H1 (cell line): Measurements from ENCODE around the gene PNMA1. TPM values are rescaled to one million over a fixed set of nuclear protein-coding genes. Genes with fewer than 3 reads are reported as not detected.

Experiments
- CTCF ChIA-PET: fragments of 300-600 bp; sonication (Branson Sonifier 250); formaldehyde crosslinking; loops from one replicate; lab custom pipeline; 2021; ENCODE audit not compliant: partially characterized antibody; lab: Charles Lee
- POLR2A ChIA-PET: fragments of 300-600 bp; sonication (Branson Sonifier 250); formaldehyde crosslinking; loops from one replicate; lab custom pipeline; 2021; ENCODE audit warnings: inconsistent platforms; ENCODE audit not compliant: partially characterized antibody; lab: Charles Lee
- DNase-seq, 2 experiments: peaks; one replicate each; pipeline versions ENCODE4 v3.0.0 to v3.0.0-alpha.2; 2010 to 2022; ENCODE audit warnings: low spot score in 2 of 2, low read depth in 1 of 2, mixed read lengths in 1 of 2
- FAIRE-seq: peaks from 2 replicates; lab custom pipeline; 2011; peaks lifted over from hg19 to GRCh38; lab: Jason Lieb, UNC
- H2AFZ ChIP-seq: 2 replicates; pipeline ENCODE4 v1.8.1; 2012; ENCODE audit warnings: low read length, inconsistent platforms
- H2AK5ac ChIP-seq: 2 replicates; pipeline ENCODE4 v1.6.1; 2013; ENCODE audit warnings: low read depth, low read length
- H2BK120ac ChIP-seq: replicated peaks from 2 replicates; pipeline ENCODE3; 2013; ENCODE audit warnings: low read depth, low read length, inconsistent platforms
- H2BK12ac ChIP-seq: 2 replicates; pipeline ENCODE4 v1.6.1; 2013; ENCODE audit warnings: low read depth, low read length
- H2BK15ac ChIP-seq: 2 replicates; pipeline ENCODE4 v1.6.1; 2013; ENCODE audit warnings: low read length
- H2BK20ac ChIP-seq: 2 replicates; pipeline ENCODE4 v1.6.1; 2013; ENCODE audit warnings: low read length
- H2BK5ac ChIP-seq: 2 replicates; pipeline ENCODE4 v1.6.1; 2013; ENCODE audit warnings: low read depth, low read length
- H3K14ac ChIP-seq: 2 replicates; pipeline ENCODE4 v1.6.1; 2013; ENCODE audit warnings: inconsistent platforms; ENCODE audit not compliant: insufficient read length
- H3K18ac ChIP-seq: 2 replicates; pipeline ENCODE4 v1.6.1; 2013; ENCODE audit warnings: low read length; ENCODE audit errors: extremely low read depth
- H3K23ac ChIP-seq: 2 replicates; pipeline ENCODE4 v1.6.1; 2013; ENCODE audit warnings: inconsistent platforms; ENCODE audit not compliant: insufficient read length
- H3K23me2 ChIP-seq: 2 replicates; pipeline ENCODE4 v1.6.1; 2013; ENCODE audit warnings: low read depth, low read length
- H3K27ac ChIP-seq: 2 replicates; pipeline ENCODE4 v1.6.1; 2011; ENCODE audit warnings: low read depth, low read length, inconsistent platforms
- H3K27me3 ChIP-seq, 4 experiments: replicated peaks in 1 of 4; 1 replicate in 1 of 4; 2 replicates in 3 of 4; pipeline versions ENCODE4 v1.6.1 to v1.8.1; 2011 to 2013; ENCODE audit warnings: low read length in 3 of 4, mild to moderate bottlenecking in 3 of 4, inconsistent platforms in 2 of 4, mixed read lengths in 2 of 4, moderate library complexity in 1 of 4; ENCODE audit not compliant: control insufficient read depth in 3 of 4, insufficient read depth in 3 of 4; ENCODE audit errors: extremely low read depth in 1 of 4
- H3K36me3 ChIP-seq, 4 experiments: 2 replicates each; pipeline versions ENCODE4 v1.6.1 to v1.8.1; 2011 to 2013; ENCODE audit warnings: mild to moderate bottlenecking in 4 of 4, low read length in 3 of 4, moderate library complexity in 2 of 4, control low read depth in 1 of 4, inconsistent platforms in 1 of 4; ENCODE audit not compliant: insufficient read depth in 4 of 4, control insufficient read depth in 2 of 4
- H3K4ac ChIP-seq: replicated peaks from 2 replicates; pipeline ENCODE3; 2013; ENCODE audit warnings: low read length, low read depth, mixed read lengths, inconsistent platforms; ENCODE audit not compliant: insufficient read length
- H3K4me1 ChIP-seq, 4 experiments: replicated peaks in 1 of 4; 1 replicate in 1 of 4; 2 replicates in 3 of 4; pipeline versions ENCODE4 v1.6.1 to v1.8.1; 2011 to 2013; ENCODE audit warnings: low read length in 3 of 4, inconsistent platforms in 2 of 4, mixed read lengths in 1 of 4; ENCODE audit not compliant: insufficient read depth in 4 of 4, control insufficient read depth in 3 of 4
- H3K4me2 ChIP-seq, 2 experiments: 2 replicates each; pipeline versions ENCODE4 v1.6.1 to v1.8.1; 2011 to 2013; ENCODE audit warnings: low read depth in 2 of 2, low read length in 2 of 2, control low read depth in 1 of 2, inconsistent platforms in 1 of 2, mild to moderate bottlenecking in 1 of 2; ENCODE audit not compliant: insufficient read depth in 1 of 2
- H3K4me3 ChIP-seq, 4 experiments: fragments of 200-600, 300-600 bp in 1 of 4; sonication (generic), shearing (Covaris generic), sonication (Bioruptor Twin) in 1 of 4; 2 replicates each; pipeline versions ENCODE4 v1.5.1 to v1.8.1; 2011 to 2016; ENCODE audit warnings: low read length in 4 of 4, low read depth in 3 of 4, control low read depth in 2 of 4, inconsistent platforms in 2 of 4, mild to moderate bottlenecking in 2 of 4, mixed read lengths in 1 of 4, moderate library complexity in 1 of 4; ENCODE audit not compliant: insufficient read depth in 2 of 4; ENCODE audit errors: extremely low read depth in 1 of 4
- H3K56ac ChIP-seq: replicated peaks from 2 replicates; pipeline ENCODE3; 2013; ENCODE audit warnings: low read depth, mild to moderate bottlenecking, mixed read lengths, low read length, inconsistent platforms; ENCODE audit not compliant: insufficient read length
- H3K79me1 ChIP-seq: 2 replicates; pipeline ENCODE4 v1.6.1; 2013; ENCODE audit warnings: low read depth, low read length, control low read depth
- H3K79me2 ChIP-seq, 2 experiments: 2 replicates each; pipeline versions ENCODE4 v1.6.1 to v1.8.1; 2012 to 2013; ENCODE audit warnings: low read length in 2 of 2, mild to moderate bottlenecking in 2 of 2, inconsistent platforms in 1 of 2; ENCODE audit not compliant: insufficient read depth in 2 of 2, control insufficient read depth in 1 of 2
- H3K9ac ChIP-seq, 4 experiments: replicated peaks in 1 of 4; 1 replicate in 1 of 4; 2 replicates in 3 of 4; pipeline versions ENCODE4 v1.6.1 to v1.8.1; 2011 to 2013; ENCODE audit warnings: low read depth in 3 of 4, low read length in 3 of 4, control low read depth in 2 of 4, mild to moderate bottlenecking in 2 of 4, moderate library complexity in 2 of 4, inconsistent platforms in 1 of 4; ENCODE audit errors: extremely low read depth in 1 of 4
- H3K9me3 ChIP-seq, 2 experiments: 2 replicates each; pipeline versions ENCODE4 v1.6.1 to v1.8.1; 2012 to 2013; ENCODE audit warnings: mild to moderate bottlenecking in 2 of 2, moderate library complexity in 2 of 2, control low read depth in 1 of 2, inconsistent platforms in 1 of 2, low read depth in 1 of 2, low read length in 1 of 2, mixed read lengths in 1 of 2; ENCODE audit not compliant: insufficient read depth in 2 of 2
- H4K20me1 ChIP-seq, 2 experiments: replicated peaks in 1 of 2; 2 replicates each; pipeline versions ENCODE3 to v1.8.1; 2011 to 2013; ENCODE audit warnings: inconsistent platforms in 2 of 2, low read length in 2 of 2, mild to moderate bottlenecking in 1 of 2; ENCODE audit not compliant: insufficient read depth in 2 of 2, control insufficient read depth in 1 of 2
- H4K5ac ChIP-seq: 2 replicates; pipeline ENCODE4 v1.6.1; 2013; ENCODE audit warnings: low read length, low read depth, mixed read lengths, inconsistent platforms; ENCODE audit not compliant: insufficient read length
- H4K8ac ChIP-seq: 2 replicates; pipeline ENCODE4 v1.8.0; 2013; ENCODE audit warnings: mild to moderate bottlenecking, moderate library complexity, low read length, inconsistent platforms; ENCODE audit not compliant: insufficient read depth; ENCODE audit errors: extremely low read depth
- H4K91ac ChIP-seq: replicated peaks from 2 replicates; pipeline ENCODE3; 2013; ENCODE audit warnings: low read length, mixed read lengths, inconsistent platforms; ENCODE audit not compliant: insufficient read length
- CBX8 ChIP-seq: fragments of 300-800, 300-1000 bp; sonication (generic); IDR thresholded peaks from 2 replicates; pipeline ENCODE4 v1.7.1; 2016; ENCODE audit warnings: low read depth, low read length, borderline replicate concordance
- CEBPB ChIP-seq: IDR thresholded peaks from 2 replicates; pipeline ENCODE4 v1.6.1; 2012; ENCODE audit warnings: low read depth, low read length
- CHD2 ChIP-seq: IDR thresholded peaks from 2 replicates; pipeline ENCODE4 v1.6.1; 2012; ENCODE audit warnings: low read length, improper control_type of control experiment
- GTF2F1 ChIP-seq: IDR thresholded peaks from 2 replicates; pipeline ENCODE4 v1.6.1; 2012; ENCODE audit warnings: low read depth, low read length, improper control_type of control experiment, borderline replicate concordance
- HDAC6 ChIP-seq: IDR thresholded peaks from one replicate; pipeline ENCODE4 v1.7.1; 2012; ENCODE audit warnings: low read depth, mild to moderate bottlenecking, inconsistent platforms, low read length, moderate library complexity
- RFX5 ChIP-seq: IDR thresholded peaks from 2 replicates; pipeline ENCODE4 v1.6.1; 2011; ENCODE audit warnings: low read depth, low read length, improper control_type of control experiment, borderline replicate concordance
- RNF2 ChIP-seq: fragments of 200-900, 300-1000 bp; sonication (generic); IDR thresholded peaks from 2 replicates; pipeline ENCODE4 v1.7.1; 2016; ENCODE audit warnings: borderline replicate concordance, low read depth, mild to moderate bottlenecking, antibody characterized with exemption, low read length; ENCODE audit not compliant: poor library complexity, severe bottlenecking; ENCODE audit errors: missing control alignments
- RXRA ChIP-seq: IDR thresholded peaks from 2 replicates; pipeline ENCODE4 v1.6.1; 2011; ENCODE audit warnings: low read depth, mild to moderate bottlenecking, low read length, moderate library complexity; ENCODE audit not compliant: insufficient read depth
- SIRT6 ChIP-seq: IDR thresholded peaks from one replicate; pipeline ENCODE4 v1.7.1; 2012; ENCODE audit warnings: low read length, inconsistent platforms
- SRF ChIP-seq: IDR thresholded peaks from 2 replicates; pipeline ENCODE4 v1.6.1; 2011; ENCODE audit warnings: mild to moderate bottlenecking, low read depth, low read length, moderate library complexity
- TBP ChIP-seq: IDR thresholded peaks from 2 replicates; pipeline ENCODE4 v1.6.1; 2011; ENCODE audit warnings: low read depth, low read length, improper control_type of control experiment
- TEAD4 ChIP-seq: IDR thresholded peaks from 2 replicates; pipeline ENCODE4 v1.6.1; 2012; ENCODE audit warnings: low read depth, low read length, inconsistent platforms, mixed read lengths
- WGBS, 2 experiments: shearing (Covaris generic) in 1 of 2; methylation state at CpG; one replicate each; pipeline versions ENCODE4 v1.1.6 to v1.1.7; 2013 to 2015; ENCODE audit warnings: low lambda C conversion rate in 2 of 2, mixed read lengths in 2 of 2, inconsistent platforms in 1 of 2, low coverage in 1 of 2, missing lambda C conversion rate in 1 of 2; ENCODE audit not compliant: insufficient replicate concordance in 2 of 2, insufficient coverage in 1 of 2, insufficient read length in 1 of 2; ENCODE audit errors: extremely low coverage in 1 of 2, missing lambda C conversion rate in 1 of 2; 5-methylcytosine and 5-hydroxymethylcytosine counted together
- polyA plus RNA-seq, 7 experiments: library from polyadenylated mRNA; depleted of rRNA in 3 of 7; stranded (reverse) in 5 of 7; unstranded in 2 of 7; fragments of >200 nt in 5 of 7; fragments of 200-250 nt in 2 of 7; gene quantifications; 1 replicate in 5 of 7; 2 replicates in 1 of 7; 4 replicates in 1 of 7; pipeline versions ENCODE4 v1.2.1 to v1.2.3, GENCODE V29; 2011 to 2013; ENCODE audit warnings: missing spikeins in 2 of 7, mixed read lengths in 2 of 7
- total RNA-seq: library from RNA; stranded (reverse); fragmentation: NEBNext Ultra II Directional; extraction: Animal tissue kit (Norgen Biotek cat#: 25700); gene quantifications from 2 replicates; pipeline ENCODE4 v1.2.1, GENCODE V29; 2021
- TF ChIP-seq, protein P1 (sequence below): IDR thresholded peaks from 2 replicates; pipeline ENCODE4 v1.6.1; 2011; ENCODE audit warnings: low read length, improper control_type of control experiment

The PNMA1 gene
- total and polyA plus RNA-seq, 2 of the 8 experiments (the other 6 are each of a cell fraction or from before 2014, with no cell fraction given) = 15.8 to 52.7 TPM

- WGBS, 2 experiments = 89% methylated on average over 5 of the region's 5 CpGs; no CpG with 5 or more reads in 1 of the 2 experiments
- CTCF ChIA-PET = interaction anchor here (1.6 kb wide), 1 partner anchor 32 kb away, joined by 4 read pairs; no protein-coding TSS in a partner anchor
- TF ChIP-seq HDAC6 = no peak
- no peak for TF ChIP-seq CEBPB
- TF ChIP-seq GTF2F1 = no peak
- TF ChIP-seq TBP = no peak
- no peak for TF ChIP-seq RFX5
- TF ChIP-seq, protein P1, sequence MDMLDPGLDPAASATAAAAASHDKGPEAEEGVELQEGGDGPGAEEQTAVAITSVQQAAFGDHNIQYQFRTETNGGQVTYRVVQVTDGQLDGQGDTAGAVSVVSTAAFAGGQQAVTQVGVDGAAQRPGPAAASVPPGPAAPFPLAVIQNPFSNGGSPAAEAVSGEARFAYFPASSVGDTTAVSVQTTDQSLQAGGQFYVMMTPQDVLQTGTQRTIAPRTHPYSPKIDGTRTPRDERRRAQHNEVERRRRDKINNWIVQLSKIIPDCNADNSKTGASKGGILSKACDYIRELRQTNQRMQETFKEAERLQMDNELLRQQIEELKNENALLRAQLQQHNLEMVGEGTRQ = no peak
- TF ChIP-seq SIRT6 = no peak
- no peak for TF ChIP-seq RXRA
- no peak for TF ChIP-seq CBX8
- TF ChIP-seq RNF2 = no peak
- TF ChIP-seq TEAD4 = no peak
- TF ChIP-seq CHD2 = no peak
- TF ChIP-seq SRF = no peak
Observed at GRCh38 chr14:73680821-73681220, 33.4 kb downstream of the PNMA1 start.

More at GRCh38 chr14:73680821-73681220, 33.4 kb downstream of the PNMA1 start:
- H4K20me1 ChIP-seq = no peaks in the 10 kb centered on the region
- no peak overlapping the region for H4K91ac ChIP-seq
- H2AK5ac ChIP-seq = no peak overlapping the region
- H4K5ac ChIP-seq = no peak overlapping the region
- H3K14ac ChIP-seq = no peak overlapping the region
- H3K4me2 ChIP-seq = no peak overlapping the region
- FAIRE-seq = no peak
- no peak overlapping the region for H3K4me3 ChIP-seq
- no peaks in the 10 kb centered on the region for H3K36me3 ChIP-seq
- no peak overlapping the region for H2BK12ac ChIP-seq
- H3K56ac ChIP-seq = no peak overlapping the region
- H2BK15ac ChIP-seq = no peak overlapping the region
- H2BK120ac ChIP-seq = no peak overlapping the region
- H3K79me1 ChIP-seq = no peaks in the 10 kb centered on the region
- no peak overlapping the region for H3K27ac ChIP-seq
- H3K4me1 ChIP-seq = no peaks in the 10 kb centered on the region
- H3K18ac ChIP-seq = no peak overlapping the region
- no peak overlapping the region for H3K4ac ChIP-seq
- no peaks in the 10 kb centered on the region for H3K9me3 ChIP-seq
- H3K27me3 ChIP-seq = no peaks in the 10 kb centered on the region
- no peak overlapping the region for H2BK20ac ChIP-seq
- no peak for DNase-seq
- H3K23me2 ChIP-seq = no peaks in the 10 kb centered on the region
- no peak overlapping the region for H3K23ac ChIP-seq
- no peak overlapping the region for H2AFZ ChIP-seq
- H4K8ac ChIP-seq = no peak overlapping the region
- POLR2A ChIA-PET = interaction anchor here (1.2 kb wide), 1 partner anchor 32 kb away, joined by 4 read pairs; no protein-coding TSS in a partner anchor
- no peaks in the 10 kb centered on the region for H3K79me2 ChIP-seq
- H3K9ac ChIP-seq = no peak overlapping the region
- no peak overlapping the region for H2BK5ac ChIP-seq
